ENCODE results near the gene HTR2A.

DNA sequence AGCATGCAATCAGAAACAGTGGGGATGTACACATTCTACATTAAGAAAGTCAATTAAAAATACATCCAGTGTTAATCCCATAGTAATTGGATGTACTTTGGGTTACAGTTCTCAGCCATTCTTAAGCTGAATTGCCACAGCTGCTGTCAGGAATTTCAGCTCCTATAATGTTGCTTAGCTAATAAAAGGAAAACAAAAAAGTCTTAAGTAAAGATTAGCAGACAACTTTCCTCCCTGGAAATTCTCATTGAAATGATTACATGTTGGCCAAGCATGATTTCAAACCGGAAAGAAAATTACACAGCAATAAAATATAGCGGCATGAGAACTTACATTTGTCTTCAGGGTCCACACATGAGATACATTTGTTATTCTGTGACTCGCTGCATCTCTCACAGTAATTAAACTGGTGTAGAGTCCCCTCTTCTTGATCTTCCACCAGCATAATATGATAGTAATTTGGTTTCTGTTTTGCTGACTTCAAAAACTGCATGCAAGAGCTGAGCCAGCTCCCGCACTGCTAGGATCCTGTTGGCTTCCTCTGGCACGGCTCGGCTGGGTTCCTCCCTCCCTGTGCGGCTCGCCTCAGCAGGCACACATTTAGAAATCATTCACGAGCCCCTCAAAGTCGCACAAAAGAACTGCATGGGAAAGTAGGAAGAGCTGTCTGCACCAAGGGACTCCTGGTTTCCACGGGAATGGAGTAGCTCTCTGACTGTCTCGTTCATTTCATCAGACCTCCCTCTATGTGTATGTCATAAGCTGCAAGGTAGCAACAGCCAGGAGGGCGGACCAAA is at the start of gene HTR2A:
- TF ChIP-seq POLR2AphosphoS5 (IDR thresholded peaks at IDR 0.05; ENCODE audit: low read depth, low read length): no peak
- TF ChIP-seq POLR2A (IDR thresholded peaks at IDR 0.05; ENCODE audit: low read depth, low read length): no peak
- TF ChIP-seq TAF1 (IDR thresholded peaks at IDR 0.05; ENCODE audit: borderline replicate concordance, low read depth, low read length): no peak

Data from GM12892 (cell line).